ENCODE results near the gene DLGAP4.

DLGAP4 gene

DNA sequence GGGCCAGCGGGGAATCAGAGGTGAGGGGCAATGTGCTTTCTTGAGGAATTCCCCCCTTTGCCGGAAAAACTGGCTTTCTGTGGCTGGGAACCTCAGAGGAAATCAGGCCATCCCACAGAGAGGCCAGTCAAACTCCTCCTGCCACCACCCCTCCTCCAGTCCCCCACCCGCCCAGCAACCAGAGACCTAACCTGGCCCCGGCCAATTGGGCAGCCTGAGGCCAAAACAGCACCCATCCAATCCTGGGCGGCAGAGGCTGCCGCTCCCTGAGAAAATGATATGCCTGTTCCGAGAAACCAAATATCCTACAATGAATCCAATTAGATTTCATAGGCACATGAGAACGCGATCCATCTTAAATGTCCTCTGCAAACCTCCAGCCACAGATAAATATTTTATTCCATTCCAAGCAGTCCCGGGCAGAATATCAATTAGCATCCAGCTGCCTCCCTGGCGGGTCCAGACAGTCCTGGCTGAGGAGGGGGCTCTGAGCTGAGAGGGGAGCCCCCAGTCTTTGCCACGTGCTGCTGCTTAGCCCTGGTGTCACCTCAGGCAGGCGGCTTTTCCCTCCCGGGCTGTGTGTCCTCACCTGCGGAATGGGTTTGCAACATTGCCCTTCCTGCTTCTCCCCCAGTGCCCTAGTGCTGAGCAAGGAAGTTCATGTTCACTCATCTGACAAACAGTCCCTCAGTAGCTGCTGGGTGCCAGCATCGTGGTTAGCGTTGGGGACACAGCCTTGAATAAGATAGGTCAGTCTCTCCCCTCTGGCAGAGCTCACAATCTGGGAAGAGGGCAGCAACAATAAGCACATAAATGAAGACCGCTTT lies 95.0 kb downstream of the DLGAP4 start:
- peak in 3 of 56 donors; percentile 1 to 16 (median 15) for DNase-seq

DNA sequence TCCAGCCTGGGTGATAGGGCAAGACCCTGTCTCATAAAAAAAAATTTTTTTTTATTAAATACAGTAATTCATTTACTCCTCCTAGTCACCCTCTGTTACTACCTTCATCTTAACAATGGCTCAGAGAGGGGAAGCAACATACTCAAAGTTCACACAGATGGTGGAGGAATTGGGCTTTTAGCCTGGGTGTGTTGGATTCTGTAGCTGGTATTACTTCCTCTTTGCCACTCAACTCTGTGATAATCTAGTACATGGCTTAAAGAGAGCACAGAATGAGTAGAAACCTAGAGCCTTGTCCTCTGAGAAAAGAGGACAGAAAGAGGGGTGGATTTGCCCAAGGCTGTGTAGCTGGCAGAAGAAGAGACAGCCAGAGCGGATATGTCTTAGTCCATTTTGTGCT lies 96.6 kb downstream of the DLGAP4 start:
- DNase-seq: no peak

DNA sequence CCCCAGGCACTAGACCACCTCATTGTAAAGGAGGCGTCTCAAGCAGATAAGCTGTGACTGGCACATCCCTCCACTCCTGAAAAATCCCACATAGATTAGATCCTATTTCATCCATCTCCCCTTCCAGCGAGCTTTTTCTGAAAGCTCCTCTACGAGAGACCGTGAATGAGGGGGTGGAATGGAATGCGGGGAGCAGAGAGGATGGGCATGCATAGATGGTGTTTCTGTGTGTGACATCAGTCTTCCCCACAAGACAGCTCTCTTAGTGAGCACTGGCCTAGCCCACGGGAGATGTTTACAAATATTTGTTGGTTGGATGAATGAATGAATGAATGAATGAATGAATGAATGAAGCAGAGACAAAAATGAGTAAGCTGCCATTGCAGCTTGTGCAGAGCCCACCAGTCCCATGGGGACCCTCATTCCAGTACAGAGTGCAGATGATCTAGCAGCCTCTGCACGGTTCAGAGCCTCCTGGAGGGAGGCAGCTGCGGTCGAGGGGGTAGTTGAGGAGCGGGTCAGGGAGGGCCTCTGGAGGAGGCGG lies 98.4 kb downstream of the DLGAP4 start:
- peak in 1 of 56 donors; percentile 20 for DNase-seq

DNA sequence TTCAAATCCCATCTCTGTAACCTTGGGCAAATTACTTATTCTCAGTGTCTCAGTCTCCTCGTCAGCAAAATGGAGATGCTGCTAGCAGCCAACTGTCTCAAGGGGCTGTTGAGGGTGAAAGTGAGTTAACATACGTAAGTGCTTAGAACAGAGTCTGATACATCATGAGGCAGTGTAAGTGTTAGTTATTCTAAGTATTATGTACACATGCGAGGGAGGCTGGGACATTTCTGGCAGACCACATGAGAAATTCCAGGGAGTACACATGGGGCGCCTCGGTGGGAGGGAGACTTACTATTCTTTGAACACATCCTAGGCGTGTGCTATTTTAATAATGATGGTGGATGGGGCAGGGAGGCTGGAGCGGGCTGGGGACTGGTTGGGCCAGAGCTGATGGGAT lies 99.1 kb downstream of the DLGAP4 start:
- no peak for DNase-seq

DNA sequence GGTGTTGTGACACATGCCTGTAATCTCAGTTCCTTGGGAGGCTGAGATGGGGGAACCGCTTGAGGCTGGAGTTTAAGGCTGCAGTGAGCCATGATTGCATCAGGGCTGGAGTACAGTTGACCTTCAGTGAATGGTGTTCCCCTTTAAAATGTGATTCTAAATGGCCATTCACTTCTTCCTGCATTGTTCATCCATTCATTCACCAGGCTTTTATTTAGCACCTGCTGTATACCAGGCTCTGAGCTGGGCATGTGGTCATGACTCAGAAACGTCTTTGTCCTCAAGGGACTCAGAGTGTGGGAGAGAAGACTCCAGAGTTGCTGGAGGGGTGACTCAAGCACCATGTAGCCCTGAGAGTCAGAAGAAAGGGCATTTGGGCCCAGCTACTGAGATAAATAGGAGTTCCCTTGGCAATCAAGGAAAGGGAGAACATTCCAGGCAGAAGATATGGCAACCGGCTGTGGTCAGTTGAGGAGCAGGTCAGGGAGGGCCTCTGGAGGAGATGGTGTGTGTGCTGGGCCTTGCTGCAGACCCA lies 101.1 kb downstream of the DLGAP4 start:
- DNase-seq: no peak

DNA sequence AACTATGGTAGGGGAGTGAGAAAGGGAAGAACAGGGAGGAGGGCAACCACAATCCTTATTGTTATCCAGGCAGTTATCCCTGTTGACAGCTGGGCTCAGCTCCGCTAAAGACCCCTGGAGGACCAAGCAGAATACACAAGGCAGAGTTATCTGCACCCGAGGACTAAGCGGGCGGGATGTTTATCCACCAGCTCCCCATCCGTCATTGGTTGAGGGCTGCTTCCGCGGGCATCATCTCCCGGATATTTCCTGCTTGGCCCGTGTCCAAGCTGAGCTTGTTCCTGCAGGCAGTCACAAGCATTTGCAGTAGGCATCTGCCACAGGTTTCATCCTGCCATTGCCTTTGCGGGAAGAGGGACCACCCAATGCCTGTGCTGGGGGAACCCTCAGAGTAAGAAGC lies 102.1 kb downstream of the DLGAP4 start:
- peak in 1 of 56 donors; percentile 10 for DNase-seq

DNA sequence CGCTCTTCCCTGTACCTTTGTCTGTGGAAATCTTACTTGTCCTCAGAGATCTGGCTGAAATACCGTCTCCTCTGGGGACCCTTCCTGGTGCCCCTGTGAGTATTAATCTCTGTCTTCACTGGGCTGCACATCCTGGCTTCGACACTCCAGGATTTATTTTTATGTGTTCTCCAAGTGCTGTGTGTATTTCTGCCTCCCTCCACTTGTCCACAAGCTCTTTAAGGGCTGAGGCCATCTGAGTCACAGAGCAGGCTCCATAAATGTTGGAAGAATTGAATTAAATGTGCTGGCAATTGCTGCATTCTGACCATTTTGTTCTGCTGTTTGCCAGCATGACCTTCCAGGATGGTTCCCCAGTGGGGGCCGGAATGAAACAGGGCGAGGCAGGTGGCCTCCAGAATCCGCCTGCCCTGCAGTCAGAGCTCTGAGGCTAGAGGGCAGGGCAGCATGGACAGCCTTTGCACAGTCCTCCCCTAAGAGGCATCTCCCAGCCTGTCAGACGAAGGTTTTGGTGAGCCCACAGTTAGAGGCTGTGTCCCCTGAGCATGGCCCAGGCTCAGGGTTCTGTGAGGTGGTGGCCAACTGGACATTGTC lies 105.8 kb downstream of the DLGAP4 start:
- DNase-seq: no peak

DNA sequence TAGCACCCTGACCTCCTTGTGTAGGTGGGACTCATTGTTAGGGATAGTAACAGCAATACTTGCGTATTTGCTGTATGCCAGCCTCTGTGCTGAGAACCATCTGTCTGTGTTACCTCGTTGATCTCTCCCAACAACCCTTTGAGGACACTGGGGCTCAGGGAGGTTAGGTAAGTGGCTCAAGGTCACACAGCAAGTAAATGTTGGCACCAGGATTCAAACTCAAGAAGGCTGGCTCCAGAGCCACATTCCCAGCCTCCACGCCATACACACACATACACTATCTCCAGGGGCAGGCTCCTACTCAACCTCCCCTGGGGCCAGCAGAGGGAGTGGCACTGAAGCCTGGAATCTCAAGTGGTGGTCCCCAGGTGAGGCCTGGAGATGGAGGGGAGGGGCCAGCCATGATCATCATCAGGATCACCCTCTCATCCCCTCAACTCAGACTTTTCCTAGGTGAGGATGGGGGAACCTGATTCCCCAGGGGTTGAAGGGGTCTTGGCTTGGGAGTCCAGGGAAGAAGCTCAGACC lies 109.4 kb downstream of the DLGAP4 start:
- DNase-seq: no peak

DNA sequence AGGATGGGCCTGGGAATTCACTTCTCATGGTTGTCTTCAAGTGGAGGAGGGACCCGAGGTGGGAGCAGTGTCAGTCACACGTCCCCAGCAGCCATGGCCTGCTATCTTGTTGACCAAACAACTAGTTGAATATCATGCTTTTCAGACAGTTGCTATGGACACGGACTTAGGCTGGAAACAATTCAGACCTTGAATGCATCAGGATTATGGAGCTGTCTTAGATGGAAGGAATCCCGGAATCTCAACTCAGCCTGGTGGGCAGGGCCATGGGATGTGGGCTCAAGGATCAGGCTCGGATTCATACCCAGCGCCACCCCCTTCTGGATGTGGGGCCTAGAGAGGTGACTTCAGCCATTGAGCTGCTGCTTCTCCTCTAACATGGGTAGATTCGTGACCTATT lies 112.6 kb downstream of the DLGAP4 start:
- no peak for DNase-seq

DNA sequence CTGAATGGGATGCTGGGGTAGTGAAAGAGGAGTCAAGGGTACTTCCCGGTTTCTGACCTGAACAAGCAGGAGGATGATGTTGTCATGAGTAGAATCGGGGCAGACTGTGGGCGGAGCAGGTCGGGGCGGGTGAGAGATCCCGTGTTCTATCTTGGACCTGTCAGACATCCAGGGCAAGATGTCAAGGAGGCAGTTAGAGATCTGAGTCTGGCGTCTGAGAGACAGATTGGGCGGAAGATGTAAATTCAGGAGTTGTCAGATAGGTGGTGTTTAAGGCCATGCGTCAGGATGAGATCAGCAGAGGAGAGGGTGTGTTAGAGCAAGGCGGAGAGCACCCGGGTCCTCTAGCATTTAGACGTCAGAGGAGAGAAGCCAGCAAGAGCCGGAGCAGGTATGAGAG lies 115.5 kb downstream of the DLGAP4 start:
- peak in 17 of 56 donors; percentile 9 to 58 (median 24) for DNase-seq

DNA sequence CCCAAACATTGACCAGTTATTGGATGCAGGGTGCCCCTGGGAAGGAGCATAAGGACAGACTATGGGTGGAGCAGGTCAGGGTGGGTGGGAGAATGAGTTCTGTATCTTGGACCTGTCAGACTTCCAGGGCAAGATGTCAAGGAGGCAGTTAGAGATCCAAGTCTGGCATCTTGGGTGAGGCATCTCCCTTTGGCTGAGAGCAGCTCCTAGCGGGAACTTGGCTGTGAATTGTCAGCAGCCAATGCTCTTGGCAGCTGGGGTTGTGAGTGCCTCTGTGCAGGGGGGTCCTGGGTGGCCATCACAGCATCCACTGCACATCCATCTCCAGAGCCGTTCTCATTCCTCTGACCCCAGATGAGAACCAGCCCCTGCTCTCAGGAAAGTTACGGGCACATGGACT lies 118.2 kb downstream of the DLGAP4 start:
- DNase-seq: no peak

DNA sequence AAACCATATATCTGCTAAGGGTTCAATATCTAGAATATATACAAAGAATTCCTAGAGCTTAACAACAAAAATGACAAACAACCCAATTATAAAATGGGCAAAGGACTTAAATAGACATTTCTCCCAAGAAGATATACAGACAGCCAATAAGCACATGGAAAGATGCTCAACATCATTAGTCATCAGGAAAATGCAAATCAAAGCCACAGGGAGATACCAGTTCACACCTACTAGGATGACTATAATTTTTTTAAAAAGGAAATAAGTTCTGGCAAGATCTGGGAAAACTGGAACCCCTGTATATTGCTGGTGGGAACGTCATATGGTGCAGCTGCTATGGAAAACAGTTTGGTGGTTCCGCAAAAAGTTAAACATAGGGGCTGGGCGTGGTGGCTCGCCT lies 119.0 kb downstream of the DLGAP4 start:
- no peak for DNase-seq

DNA sequence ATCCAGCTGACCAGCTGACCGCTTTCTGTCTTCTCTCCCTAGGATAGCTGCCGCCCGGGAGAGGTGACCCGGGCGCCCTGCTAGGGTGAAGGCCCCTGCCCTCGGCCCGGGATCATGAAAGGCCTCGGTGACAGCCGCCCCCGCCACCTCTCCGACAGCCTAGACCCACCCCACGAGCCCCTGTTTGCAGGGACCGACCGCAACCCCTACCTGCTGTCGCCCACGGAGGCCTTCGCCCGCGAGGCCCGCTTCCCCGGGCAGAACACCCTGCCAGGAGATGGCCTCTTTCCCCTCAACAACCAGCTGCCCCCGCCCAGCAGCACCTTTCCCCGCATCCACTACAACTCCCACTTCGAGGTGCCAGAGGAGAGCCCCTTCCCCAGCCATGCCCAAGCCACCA lies 125.5 kb downstream of the DLGAP4 start:
- no peak for DNase-seq

DNA sequence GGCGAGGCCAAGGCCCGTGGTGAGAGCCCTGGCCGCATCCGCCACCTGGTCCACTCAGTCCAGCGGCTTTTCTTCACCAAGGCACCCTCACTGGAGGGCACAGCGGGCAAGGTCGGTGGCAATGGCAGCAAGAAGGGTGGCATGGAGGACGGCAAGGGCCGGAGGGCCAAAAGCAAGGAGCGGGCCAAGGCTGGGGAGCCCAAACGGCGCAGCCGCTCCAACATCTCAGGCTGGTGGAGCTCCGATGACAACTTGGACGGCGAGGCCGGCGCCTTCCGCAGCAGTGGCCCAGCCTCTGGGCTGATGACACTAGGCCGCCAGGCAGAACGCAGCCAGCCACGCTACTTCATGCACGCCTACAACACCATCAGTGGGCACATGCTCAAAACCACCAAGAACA lies 126.0 kb downstream of the DLGAP4 start:
- no peak for DNase-seq

DNA sequence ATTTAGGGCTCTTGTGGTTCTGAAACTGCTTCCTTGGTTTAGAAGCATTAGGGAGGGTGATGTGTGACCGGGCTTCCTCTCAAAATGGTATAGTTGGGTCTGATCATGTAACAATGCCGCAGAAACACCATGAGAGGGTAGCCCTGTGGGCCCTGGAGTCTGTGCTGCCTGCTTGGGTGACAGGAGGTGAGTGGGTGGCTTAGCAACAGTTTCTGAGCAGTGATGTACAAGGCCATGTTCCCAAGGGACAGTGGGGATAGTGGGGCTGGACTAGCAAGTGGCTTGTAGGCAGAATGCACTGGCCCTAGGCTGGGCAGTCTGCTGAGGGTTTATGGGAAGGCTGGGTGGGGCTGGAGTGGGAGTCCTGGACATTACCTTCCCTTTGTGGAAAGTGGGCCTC lies 128.2 kb downstream of the DLGAP4 start:
- peak in 2 of 56 donors; percentile 9 to 12 for DNase-seq

DNA sequence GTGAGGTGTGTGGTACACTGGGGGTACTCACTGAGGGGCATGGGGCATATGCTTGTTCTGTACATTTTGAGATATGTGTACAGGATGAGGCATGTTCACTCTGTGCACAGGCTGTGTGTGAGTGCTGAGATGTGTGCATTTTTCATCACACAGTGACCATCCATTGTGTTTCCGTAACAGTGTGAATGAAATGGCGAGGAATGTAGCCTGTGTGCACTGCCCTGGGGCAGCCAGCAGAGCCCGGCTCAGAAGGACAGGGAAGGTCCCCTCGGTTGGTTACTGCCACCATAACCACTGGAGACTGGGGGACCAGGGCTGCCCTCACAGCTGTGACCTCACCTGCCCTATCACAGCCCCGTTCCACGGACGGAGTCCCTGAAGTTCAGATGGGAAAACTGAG lies 129.0 kb downstream of the DLGAP4 start:
- DNase-seq: no peak

DNA sequence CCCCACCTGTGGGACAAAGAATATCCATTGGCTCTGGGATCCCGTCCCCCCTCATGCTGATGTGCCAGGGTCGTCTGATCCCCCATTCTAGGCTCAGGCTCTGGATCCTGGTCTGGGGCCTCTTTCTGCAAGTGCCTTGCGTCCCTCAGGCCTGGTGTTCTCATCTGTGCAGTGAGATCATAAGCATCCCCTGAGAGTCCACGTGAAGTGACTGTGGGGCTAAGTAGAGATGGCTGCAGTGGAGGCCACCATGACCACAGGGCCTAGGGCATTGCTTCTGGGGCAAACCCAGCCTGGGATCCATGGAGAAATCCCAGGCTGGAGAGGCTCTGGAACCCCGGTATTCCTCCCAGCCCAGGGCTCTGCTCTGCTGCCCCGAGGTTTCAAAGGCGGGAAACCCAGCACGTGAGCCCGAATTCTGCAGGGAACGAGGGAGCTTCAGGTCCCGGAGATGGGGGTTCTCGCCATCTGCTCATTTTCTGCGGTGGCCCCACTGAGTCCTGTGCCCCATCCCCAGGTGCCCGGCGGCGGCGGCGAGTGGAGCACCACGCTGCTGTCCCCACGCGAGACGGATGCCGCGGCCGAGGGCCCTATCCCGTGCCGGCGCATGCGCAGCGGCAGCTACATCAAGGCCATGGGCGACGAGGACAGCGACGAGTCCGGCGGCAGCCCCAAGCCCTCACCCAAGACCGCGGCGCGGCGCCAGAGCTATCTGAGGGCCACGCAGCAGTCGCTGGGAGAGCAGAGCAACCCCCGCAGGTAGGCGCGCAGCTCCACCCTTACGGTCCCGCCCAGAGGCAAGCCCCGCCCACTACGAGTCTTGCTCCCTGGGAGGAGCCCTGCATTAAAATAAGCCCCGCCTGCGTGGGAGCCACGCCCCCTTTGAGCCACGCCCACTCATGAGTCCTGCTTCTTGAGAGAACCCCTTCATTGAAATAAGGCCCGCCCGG lies 129.7 kb downstream of the DLGAP4 start:
- peak in 35 of 56 donors; percentile 7 to 74 (median 30) for DNase-seq

DNA sequence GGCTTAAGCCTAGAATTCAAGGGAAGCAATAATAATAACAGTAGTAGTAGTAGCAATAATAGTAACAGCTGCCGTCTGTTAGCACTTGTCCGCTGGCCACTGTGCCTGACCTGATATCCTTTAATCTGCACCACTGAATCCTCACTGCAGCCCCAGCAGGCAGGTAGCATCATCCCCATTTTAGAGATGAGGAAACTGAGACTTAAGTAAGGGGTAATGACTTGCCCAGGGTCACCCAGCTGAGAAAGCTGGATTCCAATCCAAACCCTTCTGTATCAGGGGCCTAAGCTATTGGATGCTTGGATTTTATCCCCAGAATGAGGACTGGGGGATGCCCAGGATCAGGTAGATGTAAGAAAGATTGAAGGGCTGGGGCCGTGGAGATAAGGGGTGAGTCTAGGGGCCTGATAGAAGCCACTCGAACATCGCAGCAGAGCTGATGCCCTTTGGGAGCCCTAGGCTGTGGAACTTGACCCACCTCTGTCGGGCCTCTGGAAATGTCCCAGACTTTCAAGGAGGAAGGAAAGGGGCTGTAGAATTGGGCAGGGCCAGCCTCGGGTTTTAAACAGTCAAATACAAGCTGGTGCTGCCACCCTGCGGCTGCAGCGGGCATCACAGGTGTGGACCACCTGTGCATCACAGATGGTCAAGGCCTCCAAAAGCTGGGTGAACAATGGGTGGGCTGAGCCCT lies 133.0 kb downstream of the DLGAP4 start:
- DNase-seq: peak in 39 of 56 donors; percentile 3 to 78 (median 24)

DNA sequence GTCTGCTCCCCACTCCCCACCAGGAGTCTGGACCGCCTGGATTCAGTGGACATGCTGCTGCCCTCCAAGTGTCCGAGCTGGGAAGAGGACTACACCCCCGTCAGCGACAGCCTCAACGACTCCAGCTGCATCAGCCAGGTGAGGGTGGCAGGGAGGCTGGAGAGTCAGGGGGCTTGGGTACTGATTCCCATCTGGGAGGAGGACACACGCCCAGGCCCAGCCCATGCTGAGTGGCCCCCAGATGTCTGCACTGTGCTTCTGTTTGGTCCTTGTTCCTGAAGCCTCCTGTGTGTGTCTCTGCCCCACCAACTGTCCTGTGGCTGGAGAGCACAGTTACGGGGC lies 133.6 kb downstream of the DLGAP4 start:
- DNase-seq: no peak

DNA sequence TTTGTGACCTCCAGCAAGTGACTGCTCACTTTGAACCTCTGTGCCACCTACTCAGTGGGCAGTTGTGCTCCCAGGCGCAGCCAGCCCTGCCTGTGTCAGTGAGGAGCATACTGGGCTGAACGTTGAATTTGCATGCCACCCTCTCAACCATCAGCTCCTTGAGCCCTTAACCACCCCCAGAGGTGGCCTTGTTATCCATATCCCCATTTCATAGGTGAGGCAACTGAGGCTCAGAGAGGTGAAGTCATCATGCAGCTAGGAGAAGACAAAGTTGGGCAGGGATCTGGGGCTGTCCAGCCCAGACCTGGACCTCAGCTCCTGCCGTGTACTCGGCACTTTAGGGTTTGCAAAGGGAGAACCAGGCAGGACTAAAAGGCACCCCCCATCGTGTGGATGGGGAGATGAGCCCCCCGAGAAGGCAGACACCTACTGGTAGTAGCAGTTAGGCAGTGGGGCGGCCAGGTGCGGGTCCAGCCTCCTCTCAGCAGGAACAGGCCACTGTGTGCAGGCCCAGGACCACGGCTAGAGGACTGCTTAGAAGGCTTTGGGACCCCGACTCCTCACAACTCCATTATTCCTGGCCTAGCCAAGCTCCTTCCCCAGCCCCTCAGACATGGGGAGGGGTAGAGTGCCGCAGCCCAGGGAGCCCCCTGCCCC lies 134.4 kb downstream of the DLGAP4 start:
- DNase-seq: no peak

Data from nucleus accumbens (tissue), 56 donors.